HG03354 (cell line): ENCODE measurements around the gene DUOX1.

Experiments
- ATAC-seq: cut with Tn5 transposase; IDR thresholded peaks from one replicate; pipeline ENCODE4 v1.9.1; 2021; ENCODE audit warnings: mild to moderate bottlenecking; ENCODE audit not compliant: unreplicated experiment, poor library complexity, severe bottlenecking

DUOX1 gene

GRCh38 chr15:45182996-45183395 is 53.2 kb downstream of the DUOX1 start:
- ATAC-seq, result no peak

- no peak for ATAC-seq
Measured at GRCh38 chr15:45183511-45183910, 53.7 kb downstream of the DUOX1 start.

- no peak for ATAC-seq
Measured at GRCh38 chr15:45184562-45185041, 54.8 kb downstream of the DUOX1 start.

- ATAC-seq, result no peak
Measured at GRCh38 chr15:45185069-45185779, 55.4 kb downstream of the DUOX1 start.

- no peak for ATAC-seq
Measured at GRCh38 chr15:45185903-45186770, 56.3 kb downstream of the DUOX1 start.

GRCh38 chr15:45186771-45187577 is 57.2 kb downstream of the DUOX1 start:
- ATAC-seq, result no peak

- ATAC-seq, result no peak
Measured at GRCh38 chr15:45187578-45187893, 57.7 kb downstream of the DUOX1 start.

- peak; percentile 43 for ATAC-seq
Measured at GRCh38 chr15:45187894-45188830, 58.4 kb downstream of the DUOX1 start, which contains the start of gene SHF. Gene SHF (minus strand): TSS chr15:45187966. CDS start chr15:45187951, 15 bp downstream.

GRCh38 chr15:45197512-45197911 is 67.7 kb downstream of the DUOX1 start:
- ATAC-seq, result no peak

GRCh38 chr15:45198337-45199135 is 68.7 kb downstream of the DUOX1 start:
- ATAC-seq, result peak; percentile 69

GRCh38 chr15:45199136-45199810 is 69.5 kb downstream of the DUOX1 start:
- peak; percentile 21 for ATAC-seq

GRCh38 chr15:45200001-45200798 is 70.4 kb downstream of the DUOX1 start:
- ATAC-seq, result peak; percentile 47

- peak; percentile 8 for ATAC-seq
Measured at GRCh38 chr15:45200799-45201556, 71.2 kb downstream of the DUOX1 start.

GRCh38 chr15:45201557-45201859 is 71.7 kb downstream of the DUOX1 start:
- ATAC-seq, result no peak

- no peak for ATAC-seq
Measured at GRCh38 chr15:45201869-45202268, 72.1 kb downstream of the DUOX1 start.

GRCh38 chr15:45203182-45203581 is 73.4 kb downstream of the DUOX1 start:
- no peak for ATAC-seq
